HEK293 (cell line): ENCODE data around the gene PAX9.

Experiments used
- CTCF ChIA-PET: fragments of 350-600 bp; formaldehyde crosslinking; extraction: SDS; loops from one replicate; lab custom pipeline; 2021; ENCODE audit warnings: antibody characterized with exemption; lab: Yijun Ruan, JAX
- POLR2A ChIA-PET: fragments of 300-600 bp; formaldehyde crosslinking; extraction: SDS; loops from one replicate; lab custom pipeline; 2020; ENCODE audit warnings: antibody characterized with exemption, inconsistent platforms; lab: Yijun Ruan, JAX
- H3K27ac ChIP-seq: fragments of 200-500 bp; sonication (Bioruptor generic); 2 replicates; pipeline ENCODE4 v1.5.1; 2014; ENCODE audit warnings: low read depth, low read length, control low read depth, inconsistent platforms; ENCODE audit errors: extremely low read depth
- H3K36me3 ChIP-seq, 2 experiments: fragments of 200-500 bp in 1 of 2; sonication (Bioruptor generic) in 1 of 2; 1 replicate in 1 of 2; 2 replicates in 1 of 2; pipeline ENCODE4 v1.5.1; 2014 to 2017; ENCODE audit warnings: inconsistent platforms in 2 of 2, low read length in 2 of 2; ENCODE audit not compliant: control insufficient read depth in 2 of 2, insufficient read depth in 1 of 2
- H3K4me1 ChIP-seq: fragments of 200-500 bp; sonication (Bioruptor generic); 2 replicates; pipeline ENCODE4 v1.5.1; 2014; ENCODE audit warnings: mild to moderate bottlenecking, low read length, inconsistent platforms; ENCODE audit not compliant: control insufficient read depth, insufficient read depth
- H3K4me3 ChIP-seq: 2 replicates; pipeline ENCODE4 v1.5.1; 2011; ENCODE audit warnings: low read depth, mild to moderate bottlenecking, control low read depth, low read length, moderate library complexity
- H3K9me3 ChIP-seq: fragments of 200-500 bp; sonication (Bioruptor generic); 2 replicates; pipeline ENCODE4 v1.5.1; 2014; ENCODE audit warnings: low read depth, low read length, inconsistent platforms; ENCODE audit not compliant: control insufficient read depth, insufficient read depth
- KLF10 ChIP-seq: fragments of 450-650 bp; IDR thresholded peaks from 2 replicates; pipeline ENCODE4 v1.5.1; 2018; ENCODE audit warnings: missing biosample characterization, mild to moderate bottlenecking, missing genetic modification characterization
- MYNN ChIP-seq: fragments of 450-650 bp; formaldehyde crosslinking; IDR thresholded peaks from 2 replicates; pipeline ENCODE4 v1.5.1; 2016; ENCODE audit warnings: missing biosample characterization, missing genetic modification characterization, borderline replicate concordance
- SP2 ChIP-seq: fragments of 450-650 bp; formaldehyde crosslinking; IDR thresholded peaks from 2 replicates; pipeline ENCODE4 v1.5.1; 2016; ENCODE audit warnings: missing biosample characterization, missing genetic modification characterization
- WT1 ChIP-seq: fragments of 450-650 bp; formaldehyde crosslinking; IDR thresholded peaks from 2 replicates; pipeline ENCODE4 v1.5.1; 2016; ENCODE audit warnings: missing biosample characterization, missing genetic modification characterization
- ZBTB1 ChIP-seq: fragments of 450-650 bp; formaldehyde crosslinking; IDR thresholded peaks from 2 replicates; pipeline ENCODE4 v1.5.1; 2016; ENCODE audit warnings: missing biosample characterization, missing genetic modification characterization
- ZIC2 ChIP-seq: fragments of 450-650 bp; formaldehyde crosslinking; IDR thresholded peaks from 2 replicates; pipeline ENCODE4 v1.5.1; 2016; ENCODE audit warnings: missing biosample characterization, missing genetic modification characterization
- ZNF157 ChIP-seq: fragments of 450-650 bp; formaldehyde crosslinking; IDR thresholded peaks from 2 replicates; pipeline ENCODE4 v1.5.1; 2016; ENCODE audit warnings: missing biosample characterization, missing genetic modification characterization
- ZNF169 ChIP-seq: fragments of 450-650 bp; formaldehyde crosslinking; IDR thresholded peaks from 2 replicates; pipeline ENCODE4 v1.5.1; 2016; ENCODE audit warnings: missing biosample characterization, missing genetic modification characterization
- ZNF292 ChIP-seq: fragments of 450-650 bp; formaldehyde crosslinking; IDR thresholded peaks from 2 replicates; pipeline ENCODE4 v1.5.1; 2016; ENCODE audit warnings: low read depth, missing biosample characterization, missing genetic modification characterization, borderline replicate concordance
- ZNF311 ChIP-seq: fragments of 450-650 bp; formaldehyde crosslinking; IDR thresholded peaks from 2 replicates; pipeline ENCODE4 v1.5.1; 2017; ENCODE audit warnings: missing biosample characterization, missing genetic modification characterization, borderline replicate concordance
- ZNF404 ChIP-seq: fragments of 450-650 bp; formaldehyde crosslinking; IDR thresholded peaks from 2 replicates; pipeline ENCODE4 v1.5.1; 2017; ENCODE audit warnings: missing biosample characterization, missing genetic modification characterization
- ZNF48 ChIP-seq: fragments of 450-650 bp; formaldehyde crosslinking; IDR thresholded peaks from 2 replicates; pipeline ENCODE4 v1.5.1; 2016; ENCODE audit warnings: missing biosample characterization, missing genetic modification characterization
- ZNF670 ChIP-seq: fragments of 450-650 bp; formaldehyde crosslinking; IDR thresholded peaks from 2 replicates; pipeline ENCODE4 v1.5.1; 2016; ENCODE audit warnings: missing biosample characterization, missing genetic modification characterization, low read depth
- ZNF768 ChIP-seq: fragments of 450-650 bp; formaldehyde crosslinking; IDR thresholded peaks from 2 replicates; pipeline ENCODE4 v1.5.1; 2018; ENCODE audit warnings: missing biosample characterization, mild to moderate bottlenecking, missing genetic modification characterization
- ZNF791 ChIP-seq: fragments of 450-650 bp; formaldehyde crosslinking; IDR thresholded peaks from 2 replicates; pipeline ENCODE4 v1.5.1; 2016; ENCODE audit warnings: missing biosample characterization, missing genetic modification characterization
- ZNF837 ChIP-seq: fragments of 450-650 bp; formaldehyde crosslinking; IDR thresholded peaks from 2 replicates; pipeline ENCODE4 v1.5.1; 2016; ENCODE audit warnings: missing biosample characterization, missing genetic modification characterization
- ZNF843 ChIP-seq: fragments of 450-650 bp; formaldehyde crosslinking; IDR thresholded peaks from 2 replicates; pipeline ENCODE4 v1.5.1; 2016; ENCODE audit warnings: missing biosample characterization, missing genetic modification characterization
- ZSCAN23 ChIP-seq: fragments of 450-650 bp; formaldehyde crosslinking; IDR thresholded peaks from 2 replicates; pipeline ENCODE4 v1.5.1; 2016; ENCODE audit warnings: missing biosample characterization, missing genetic modification characterization
- ZSCAN30 ChIP-seq: fragments of 450-650 bp; IDR thresholded peaks from 2 replicates; pipeline ENCODE4 v1.5.1; 2018; ENCODE audit warnings: missing biosample characterization, mild to moderate bottlenecking, missing genetic modification characterization, moderate library complexity
- ZXDB ChIP-seq: fragments of 450-650 bp; formaldehyde crosslinking; IDR thresholded peaks from 2 replicates; pipeline ENCODE4 v1.5.1; 2016; ENCODE audit warnings: missing biosample characterization, missing genetic modification characterization
- TF ChIP-seq, protein P1 (sequence below): fragments of 450-650 bp; formaldehyde crosslinking; IDR thresholded peaks from 2 replicates; pipeline ENCODE4 v1.5.1; 2016; ENCODE audit warnings: missing biosample characterization, missing genetic modification characterization, borderline replicate concordance
- TF ChIP-seq, protein P2 (sequence below): fragments of 450-650 bp; formaldehyde crosslinking; IDR thresholded peaks from 2 replicates; pipeline ENCODE4 v1.5.1; 2016; ENCODE audit warnings: missing biosample characterization, missing genetic modification characterization

PAX9 gene

DNA sequence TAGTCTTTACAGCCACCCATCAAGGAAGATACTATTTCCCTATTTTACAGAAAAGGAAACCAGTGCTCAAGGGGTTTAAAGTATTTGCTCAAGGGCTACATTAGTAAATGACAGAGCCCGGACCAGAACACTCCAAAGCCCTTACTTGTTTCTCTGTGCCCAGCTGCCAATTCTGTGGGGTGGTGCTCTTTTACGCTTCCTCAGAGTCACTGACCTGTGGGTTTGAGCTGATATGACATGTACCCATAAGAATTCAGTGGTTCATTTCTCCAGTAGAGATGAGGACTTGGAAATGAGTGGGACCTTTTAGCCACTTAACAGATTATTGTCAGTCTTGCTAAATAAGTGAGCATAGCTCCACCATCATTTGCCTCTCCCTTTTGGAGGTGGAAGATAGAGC is 41.8 kb upstream of the PAX9 start (continued):
- TF ChIP-seq ZNF791: no peak
- no peak for TF ChIP-seq ZSCAN23 (tag by site-specific recombination)
- TF ChIP-seq ZNF768 (tag by site-specific recombination): no peak
- TF ChIP-seq ZNF837 (tag by site-specific recombination): no peak
- TF ChIP-seq ZNF157 (tag by site-specific recombination): no peak

DNA sequence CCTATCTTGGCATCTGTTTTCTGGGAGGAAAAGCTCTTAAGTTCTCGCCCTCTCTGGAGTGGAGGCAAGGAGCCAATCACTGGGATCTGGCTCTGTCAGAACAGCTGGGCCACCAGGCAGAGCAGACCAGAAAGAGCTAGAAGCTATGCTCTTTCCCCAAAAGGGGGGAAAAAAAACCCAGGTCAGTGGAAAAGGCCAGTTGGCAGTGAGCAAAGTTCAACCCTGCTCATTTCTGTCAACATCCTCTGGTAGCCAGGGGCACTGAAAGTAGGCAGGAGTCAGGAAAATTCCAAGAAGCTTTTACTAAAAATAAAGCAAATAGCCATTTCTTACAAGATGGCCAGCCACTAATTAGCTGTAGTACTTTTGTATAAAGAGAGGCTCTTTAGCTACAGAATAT is 36.6 kb upstream of the PAX9 start:
- POLR2A ChIA-PET: interaction anchor here (0.6 kb wide), 1 partner anchor 71 kb away, joined by 4 read pairs; no protein-coding TSS in a partner anchor
- CTCF ChIA-PET: interaction anchor here (0.5 to 0.6 kb wide), 2 partner anchors 19 to 525 kb away, joined by 3 read pairs; no protein-coding TSS in a partner anchor
- peaks cover 2% of the 10 kb centered on the region; the same call in 1 of the 2 replicates for H3K9me3 ChIP-seq

More for the DNA sequence above, 36.6 kb upstream of the PAX9 start:
- no peak for TF ChIP-seq ZNF48 (tag by site-specific recombination)
- TF ChIP-seq, protein P1, sequence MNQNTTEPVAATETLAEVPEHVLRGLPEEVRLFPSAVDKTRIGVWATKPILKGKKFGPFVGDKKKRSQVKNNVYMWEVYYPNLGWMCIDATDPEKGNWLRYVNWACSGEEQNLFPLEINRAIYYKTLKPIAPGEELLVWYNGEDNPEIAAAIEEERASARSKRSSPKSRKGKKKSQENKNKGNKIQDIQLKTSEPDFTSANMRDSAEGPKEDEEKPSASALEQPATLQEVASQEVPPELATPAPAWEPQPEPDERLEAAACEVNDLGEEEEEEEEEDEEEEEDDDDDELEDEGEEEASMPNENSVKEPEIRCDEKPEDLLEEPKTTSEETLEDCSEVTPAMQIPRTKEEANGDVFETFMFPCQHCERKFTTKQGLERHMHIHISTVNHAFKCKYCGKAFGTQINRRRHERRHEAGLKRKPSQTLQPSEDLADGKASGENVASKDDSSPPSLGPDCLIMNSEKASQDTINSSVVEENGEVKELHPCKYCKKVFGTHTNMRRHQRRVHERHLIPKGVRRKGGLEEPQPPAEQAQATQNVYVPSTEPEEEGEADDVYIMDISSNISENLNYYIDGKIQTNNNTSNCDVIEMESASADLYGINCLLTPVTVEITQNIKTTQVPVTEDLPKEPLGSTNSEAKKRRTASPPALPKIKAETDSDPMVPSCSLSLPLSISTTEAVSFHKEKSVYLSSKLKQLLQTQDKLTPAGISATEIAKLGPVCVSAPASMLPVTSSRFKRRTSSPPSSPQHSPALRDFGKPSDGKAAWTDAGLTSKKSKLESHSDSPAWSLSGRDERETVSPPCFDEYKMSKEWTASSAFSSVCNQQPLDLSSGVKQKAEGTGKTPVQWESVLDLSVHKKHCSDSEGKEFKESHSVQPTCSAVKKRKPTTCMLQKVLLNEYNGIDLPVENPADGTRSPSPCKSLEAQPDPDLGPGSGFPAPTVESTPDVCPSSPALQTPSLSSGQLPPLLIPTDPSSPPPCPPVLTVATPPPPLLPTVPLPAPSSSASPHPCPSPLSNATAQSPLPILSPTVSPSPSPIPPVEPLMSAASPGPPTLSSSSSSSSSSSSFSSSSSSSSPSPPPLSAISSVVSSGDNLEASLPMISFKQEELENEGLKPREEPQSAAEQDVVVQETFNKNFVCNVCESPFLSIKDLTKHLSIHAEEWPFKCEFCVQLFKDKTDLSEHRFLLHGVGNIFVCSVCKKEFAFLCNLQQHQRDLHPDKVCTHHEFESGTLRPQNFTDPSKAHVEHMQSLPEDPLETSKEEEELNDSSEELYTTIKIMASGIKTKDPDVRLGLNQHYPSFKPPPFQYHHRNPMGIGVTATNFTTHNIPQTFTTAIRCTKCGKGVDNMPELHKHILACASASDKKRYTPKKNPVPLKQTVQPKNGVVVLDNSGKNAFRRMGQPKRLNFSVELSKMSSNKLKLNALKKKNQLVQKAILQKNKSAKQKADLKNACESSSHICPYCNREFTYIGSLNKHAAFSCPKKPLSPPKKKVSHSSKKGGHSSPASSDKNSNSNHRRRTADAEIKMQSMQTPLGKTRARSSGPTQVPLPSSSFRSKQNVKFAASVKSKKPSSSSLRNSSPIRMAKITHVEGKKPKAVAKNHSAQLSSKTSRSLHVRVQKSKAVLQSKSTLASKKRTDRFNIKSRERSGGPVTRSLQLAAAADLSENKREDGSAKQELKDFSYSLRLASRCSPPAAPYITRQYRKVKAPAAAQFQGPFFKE (tag by site-specific recombination): no peak
- no peak for TF ChIP-seq ZNF311 (tag by site-specific recombination)
- no peak for TF ChIP-seq KLF10 (tag by site-specific recombination)
- TF ChIP-seq WT1 (tag by site-specific recombination): no peak
- no peak for TF ChIP-seq ZNF670 (tag by site-specific recombination)
- no peak for TF ChIP-seq SP2 (tag by site-specific recombination)
- TF ChIP-seq ZNF404 (tag by site-specific recombination): no peak
- TF ChIP-seq ZNF843: no peak
- TF ChIP-seq MYNN (tag by site-specific recombination): no peak
- TF ChIP-seq ZXDB: no peak
- TF ChIP-seq ZNF169 (tag by site-specific recombination): no peak
- no peak for TF ChIP-seq ZSCAN30 (tag by site-specific recombination)
- no peak for TF ChIP-seq ZIC2 (tag by site-specific recombination)
- TF ChIP-seq ZNF292 (tag by site-specific recombination): no peak
- TF ChIP-seq, protein P2, sequence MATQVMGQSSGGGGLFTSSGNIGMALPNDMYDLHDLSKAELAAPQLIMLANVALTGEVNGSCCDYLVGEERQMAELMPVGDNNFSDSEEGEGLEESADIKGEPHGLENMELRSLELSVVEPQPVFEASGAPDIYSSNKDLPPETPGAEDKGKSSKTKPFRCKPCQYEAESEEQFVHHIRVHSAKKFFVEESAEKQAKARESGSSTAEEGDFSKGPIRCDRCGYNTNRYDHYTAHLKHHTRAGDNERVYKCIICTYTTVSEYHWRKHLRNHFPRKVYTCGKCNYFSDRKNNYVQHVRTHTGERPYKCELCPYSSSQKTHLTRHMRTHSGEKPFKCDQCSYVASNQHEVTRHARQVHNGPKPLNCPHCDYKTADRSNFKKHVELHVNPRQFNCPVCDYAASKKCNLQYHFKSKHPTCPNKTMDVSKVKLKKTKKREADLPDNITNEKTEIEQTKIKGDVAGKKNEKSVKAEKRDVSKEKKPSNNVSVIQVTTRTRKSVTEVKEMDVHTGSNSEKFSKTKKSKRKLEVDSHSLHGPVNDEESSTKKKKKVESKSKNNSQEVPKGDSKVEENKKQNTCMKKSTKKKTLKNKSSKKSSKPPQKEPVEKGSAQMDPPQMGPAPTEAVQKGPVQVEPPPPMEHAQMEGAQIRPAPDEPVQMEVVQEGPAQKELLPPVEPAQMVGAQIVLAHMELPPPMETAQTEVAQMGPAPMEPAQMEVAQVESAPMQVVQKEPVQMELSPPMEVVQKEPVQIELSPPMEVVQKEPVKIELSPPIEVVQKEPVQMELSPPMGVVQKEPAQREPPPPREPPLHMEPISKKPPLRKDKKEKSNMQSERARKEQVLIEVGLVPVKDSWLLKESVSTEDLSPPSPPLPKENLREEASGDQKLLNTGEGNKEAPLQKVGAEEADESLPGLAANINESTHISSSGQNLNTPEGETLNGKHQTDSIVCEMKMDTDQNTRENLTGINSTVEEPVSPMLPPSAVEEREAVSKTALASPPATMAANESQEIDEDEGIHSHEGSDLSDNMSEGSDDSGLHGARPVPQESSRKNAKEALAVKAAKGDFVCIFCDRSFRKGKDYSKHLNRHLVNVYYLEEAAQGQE: no peak
- no peak for TF ChIP-seq ZBTB1 (tag by site-specific recombination)
- Histone ChIP-seq H3K4me1 (no peaks in the 10 kb centered on the region), H3K36me3 (no peaks in the 10 kb centered on the region), H3K27ac (no peak overlapping the region), H3K4me3 (no peak overlapping the region)
